HG03439 (cell line): ENCODE results near the gene TEF.
A peak's percentile ranks its signal among the peaks of the same experiment; 100 is the strongest.

ENCODE experiments used
- ATAC-seq: cut with Tn5 transposase; IDR thresholded peaks from one replicate; pipeline ENCODE4 v1.9.1; 2021; ENCODE audit warnings: mild to moderate bottlenecking, moderate library complexity; ENCODE audit not compliant: unreplicated experiment

TEF gene

GRCh38 chr22:41381329-41382097, at the start of gene TEF:
TSS of gene TEF (plus strand) at chr22:41381942. CDS start at chr22:41382045, 103 bp downstream.
- ATAC-seq: peak; percentile 84

GRCh38 chr22:41332217-41332939, 49.4 kb upstream of the TEF start:
- ATAC-seq: no peak

GRCh38 chr22:41333806-41334205, 47.9 kb upstream of the TEF start:
- no peak for ATAC-seq

- ATAC-seq: no peak
Observed at GRCh38 chr22:41334215-41334614, 47.5 kb upstream of the TEF start.

GRCh38 chr22:41334951-41335635, 46.6 kb upstream of the TEF start:
- no peak for ATAC-seq

GRCh38 chr22:41338614-41339212, 43.0 kb upstream of the TEF start:
- ATAC-seq: no peak

- ATAC-seq: no peak
Observed at GRCh38 chr22:41339823-41340222, 41.9 kb upstream of the TEF start.

- no peak for ATAC-seq
Observed at GRCh38 chr22:41340357-41340756, 41.4 kb upstream of the TEF start.

- no peak for ATAC-seq
Observed at GRCh38 chr22:41341012-41341411, 40.7 kb upstream of the TEF start.

- no peak for ATAC-seq
Observed at GRCh38 chr22:41341990-41342389, 39.8 kb upstream of the TEF start.

GRCh38 chr22:41343300-41343699, 38.4 kb upstream of the TEF start:
- no peak for ATAC-seq

GRCh38 chr22:41343717-41344116, 38.0 kb upstream of the TEF start:
- no peak for ATAC-seq

- no peak for ATAC-seq
Observed at GRCh38 chr22:41344189-41344788, 37.5 kb upstream of the TEF start.

GRCh38 chr22:41345807-41346335, 35.9 kb upstream of the TEF start:
- ATAC-seq: no peak

- ATAC-seq: no peak
Observed at GRCh38 chr22:41347066-41347859, 34.5 kb upstream of the TEF start.

GRCh38 chr22:41348964-41349484, 32.7 kb upstream of the TEF start:
- ATAC-seq: no peak

- ATAC-seq: no peak
Observed at GRCh38 chr22:41350087-41350486, 31.7 kb upstream of the TEF start.

GRCh38 chr22:41351011-41351410, 30.7 kb upstream of the TEF start:
- ATAC-seq: no peak

- no peak for ATAC-seq
Observed at GRCh38 chr22:41352058-41352457, 29.7 kb upstream of the TEF start.
